Measurements from ENCODE around the gene EDC4.
"Not testable (repeated sequence)": the region's sequence is repeated elsewhere in the genome, so short reads cannot be mapped to it uniquely, and the experiment has no call there.

EDC4 gene, protein sequence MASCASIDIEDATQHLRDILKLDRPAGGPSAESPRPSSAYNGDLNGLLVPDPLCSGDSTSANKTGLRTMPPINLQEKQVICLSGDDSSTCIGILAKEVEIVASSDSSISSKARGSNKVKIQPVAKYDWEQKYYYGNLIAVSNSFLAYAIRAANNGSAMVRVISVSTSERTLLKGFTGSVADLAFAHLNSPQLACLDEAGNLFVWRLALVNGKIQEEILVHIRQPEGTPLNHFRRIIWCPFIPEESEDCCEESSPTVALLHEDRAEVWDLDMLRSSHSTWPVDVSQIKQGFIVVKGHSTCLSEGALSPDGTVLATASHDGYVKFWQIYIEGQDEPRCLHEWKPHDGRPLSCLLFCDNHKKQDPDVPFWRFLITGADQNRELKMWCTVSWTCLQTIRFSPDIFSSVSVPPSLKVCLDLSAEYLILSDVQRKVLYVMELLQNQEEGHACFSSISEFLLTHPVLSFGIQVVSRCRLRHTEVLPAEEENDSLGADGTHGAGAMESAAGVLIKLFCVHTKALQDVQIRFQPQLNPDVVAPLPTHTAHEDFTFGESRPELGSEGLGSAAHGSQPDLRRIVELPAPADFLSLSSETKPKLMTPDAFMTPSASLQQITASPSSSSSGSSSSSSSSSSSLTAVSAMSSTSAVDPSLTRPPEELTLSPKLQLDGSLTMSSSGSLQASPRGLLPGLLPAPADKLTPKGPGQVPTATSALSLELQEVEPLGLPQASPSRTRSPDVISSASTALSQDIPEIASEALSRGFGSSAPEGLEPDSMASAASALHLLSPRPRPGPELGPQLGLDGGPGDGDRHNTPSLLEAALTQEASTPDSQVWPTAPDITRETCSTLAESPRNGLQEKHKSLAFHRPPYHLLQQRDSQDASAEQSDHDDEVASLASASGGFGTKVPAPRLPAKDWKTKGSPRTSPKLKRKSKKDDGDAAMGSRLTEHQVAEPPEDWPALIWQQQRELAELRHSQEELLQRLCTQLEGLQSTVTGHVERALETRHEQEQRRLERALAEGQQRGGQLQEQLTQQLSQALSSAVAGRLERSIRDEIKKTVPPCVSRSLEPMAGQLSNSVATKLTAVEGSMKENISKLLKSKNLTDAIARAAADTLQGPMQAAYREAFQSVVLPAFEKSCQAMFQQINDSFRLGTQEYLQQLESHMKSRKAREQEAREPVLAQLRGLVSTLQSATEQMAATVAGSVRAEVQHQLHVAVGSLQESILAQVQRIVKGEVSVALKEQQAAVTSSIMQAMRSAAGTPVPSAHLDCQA (N-terminal part only)

GRCh38 chr16:67872631-67873434 lies at the start of gene EDC4:
Gene EDC4, plus strand, starts transcription at chr16:67873052. Its CDS starts 210 bp downstream, at chr16:67873262.
- DNase-seq (ENCODE audit: low read depth in 2 of 2, low spot score in 1 of 2): peak; percentile 72 to 80

DNA sequence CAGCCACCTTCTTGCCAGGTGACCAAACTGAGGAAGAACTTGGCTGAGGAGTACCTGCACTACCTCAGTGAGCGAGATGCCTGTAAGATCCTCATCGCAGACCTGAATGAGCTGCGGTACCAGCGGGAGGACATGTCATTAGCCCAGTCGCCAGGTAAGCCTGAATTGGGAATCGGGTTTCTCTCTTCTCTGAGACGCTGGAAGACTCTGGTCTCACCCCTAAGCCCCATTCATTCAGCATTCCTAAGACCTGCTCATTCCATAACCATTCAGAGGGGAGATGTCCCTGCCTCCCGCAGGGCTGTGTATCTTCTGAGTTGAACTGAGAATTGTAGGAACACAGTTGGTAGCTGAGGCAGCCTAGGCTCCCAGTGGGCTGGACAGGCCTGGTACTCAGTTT lies 47.7 kb upstream of the EDC4 start:
- no peak for DNase-seq (ENCODE audit: low read depth in 2 of 2, low spot score in 1 of 2)

GRCh38 chr16:67825906-67826305 lies 46.9 kb upstream of the EDC4 start:
- DNase-seq (ENCODE audit: low read depth in 2 of 2, low spot score in 1 of 2): no peak

DNA sequence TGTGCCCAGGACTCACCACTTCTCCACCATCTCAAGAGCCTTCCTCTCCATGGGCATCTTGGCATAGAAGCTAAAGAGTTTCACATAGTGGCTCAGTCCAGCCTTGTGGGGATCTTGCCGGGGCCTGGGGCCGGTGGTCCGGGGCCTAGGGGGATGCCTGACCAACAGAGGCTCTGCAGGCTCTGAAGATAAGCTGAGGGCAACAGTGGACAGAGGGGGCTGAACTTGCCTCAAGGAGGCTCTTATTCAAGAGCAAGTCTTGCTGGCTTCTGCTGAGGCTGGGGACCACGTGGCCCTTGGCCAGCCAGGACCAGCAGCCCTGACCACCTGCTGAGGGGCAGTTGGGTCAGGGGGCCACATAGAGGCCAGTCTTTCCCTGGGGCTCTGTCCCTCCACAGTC lies 44.2 kb upstream of the EDC4 start:
- no peak for DNase-seq (ENCODE audit: low read depth in 2 of 2, low spot score in 1 of 2)

DNA sequence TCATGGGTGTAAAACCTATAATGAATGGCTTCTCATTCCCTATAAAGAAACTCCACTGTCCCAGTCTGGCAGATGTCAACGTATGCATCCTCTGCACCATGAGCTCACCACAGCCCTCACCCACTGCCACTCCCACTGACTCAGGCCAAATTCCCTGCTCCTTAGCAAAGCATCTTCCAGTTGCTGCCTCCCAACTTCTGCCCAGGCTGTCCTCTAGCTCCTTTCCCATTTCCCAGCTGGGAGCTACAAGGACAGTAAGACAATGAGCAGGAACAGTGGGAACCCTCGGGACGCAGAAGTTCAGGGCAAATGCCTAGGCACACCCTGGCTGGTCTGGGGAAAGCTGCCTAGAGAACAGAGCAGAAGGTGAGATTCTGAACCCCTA lies 39.8 kb upstream of the EDC4 start:
- no peak for DNase-seq (ENCODE audit: low read depth in 2 of 2, low spot score in 1 of 2)

DNA sequence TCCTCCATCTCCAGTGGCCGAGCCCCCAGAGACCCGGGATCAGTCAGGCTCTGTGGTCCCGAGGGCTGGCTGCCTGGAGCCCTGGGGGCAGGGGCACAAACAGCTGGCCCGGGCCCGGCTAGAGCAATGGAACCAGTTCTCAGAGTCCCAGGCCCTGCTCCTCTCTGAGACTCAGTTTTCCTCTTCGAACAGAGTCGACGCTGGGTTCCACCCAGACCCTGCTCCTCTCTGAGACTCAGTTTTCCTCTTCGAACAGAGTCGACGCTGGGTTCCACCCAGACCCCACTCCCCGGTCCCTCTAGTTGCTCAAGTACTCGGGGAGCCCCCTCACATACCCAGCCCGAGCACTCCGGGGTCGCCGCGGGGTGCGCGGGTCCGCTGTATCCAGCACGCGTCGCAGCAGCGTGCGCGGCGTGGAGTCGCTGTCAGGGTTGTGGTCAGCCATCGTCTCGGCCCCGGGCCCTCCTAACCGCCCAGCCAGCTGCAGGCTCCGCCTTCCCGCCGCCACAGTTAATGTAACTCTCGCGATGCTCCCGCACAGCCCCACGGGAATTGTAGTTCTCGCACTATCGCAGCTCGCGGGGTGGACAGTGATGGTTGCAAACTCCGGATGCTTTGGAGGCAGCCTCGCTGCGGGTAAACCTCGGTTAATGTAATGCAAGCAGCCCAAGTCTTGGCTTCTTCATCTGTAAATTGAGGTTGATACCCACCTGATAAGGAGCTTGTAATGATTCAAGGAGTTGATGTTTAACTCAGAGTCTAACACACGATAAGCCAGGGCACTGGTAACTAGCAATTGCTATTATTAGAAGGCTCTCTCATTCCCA lies 39.2 kb upstream of the EDC4 start:
- peak; percentile 79 to 80 for DNase-seq (ENCODE audit: low read depth in 2 of 2, low spot score in 1 of 2)

- no peak for DNase-seq (ENCODE audit: low read depth in 2 of 2, low spot score in 1 of 2)
Observed at GRCh38 chr16:67834242-67834614, 38.6 kb upstream of the EDC4 start.

- DNase-seq (ENCODE audit: low read depth in 2 of 2, low spot score in 1 of 2): not testable (repeated sequence)
Observed at GRCh38 chr16:67837190-67837589, 35.7 kb upstream of the EDC4 start.

GRCh38 chr16:67837811-67838210 lies 35.0 kb upstream of the EDC4 start:
- DNase-seq (ENCODE audit: low read depth in 2 of 2, low spot score in 1 of 2): no peak

GRCh38 chr16:67841198-67841815 lies 31.5 kb upstream of the EDC4 start:
- DNase-seq (ENCODE audit: low read depth in 2 of 2, low spot score in 1 of 2): no peak

DNA sequence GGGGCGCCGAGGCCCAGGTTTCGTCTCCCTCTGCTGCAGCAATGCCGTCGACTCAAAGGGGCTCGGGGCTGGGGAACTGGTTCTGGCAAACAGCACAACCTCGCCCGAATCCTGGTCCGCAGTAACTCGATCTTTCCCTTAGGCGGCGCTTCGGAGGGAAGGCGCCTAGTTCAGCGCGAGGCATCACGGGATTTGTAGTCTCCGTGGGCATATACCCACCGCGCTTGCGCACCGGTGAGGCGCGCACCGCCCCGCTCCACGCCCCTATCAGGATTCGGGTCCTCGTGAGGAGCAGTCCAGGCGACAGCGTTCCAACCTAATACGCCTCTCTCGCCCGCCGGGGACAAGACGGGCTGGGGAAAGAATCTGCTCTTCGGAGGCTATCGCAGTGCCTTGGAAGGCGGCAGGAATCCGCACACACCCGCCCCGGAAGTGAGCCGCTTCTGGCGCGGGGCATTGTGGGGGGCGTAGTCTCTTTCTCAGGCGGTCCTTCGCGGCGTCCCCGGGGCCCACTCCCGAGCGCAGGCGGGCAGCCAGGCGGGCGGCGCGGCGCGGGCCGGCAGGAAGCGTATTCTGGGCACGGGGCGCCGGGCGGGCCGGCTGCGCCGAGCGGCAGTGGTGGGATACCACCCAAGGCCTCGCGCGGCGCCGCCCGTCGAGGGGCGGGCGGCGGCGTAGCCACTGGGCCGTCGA lies 30.9 kb upstream of the EDC4 start, which contains the start of gene THAP11:
Gene THAP11 (plus strand): TSS at position 505 of the 693 bp plus-strand sequence. CDS start 235 bp downstream, outside the sequence.
- peak; percentile 86 to 88 for DNase-seq (ENCODE audit: low read depth in 2 of 2, low spot score in 1 of 2)

GRCh38 chr16:67842509-67843342 lies 30.1 kb upstream of the EDC4 start:
- DNase-seq (ENCODE audit: low read depth in 2 of 2, low spot score in 1 of 2): peak; percentile 31 to 32

- no peak for DNase-seq (ENCODE audit: low read depth in 2 of 2, low spot score in 1 of 2)
Observed at GRCh38 chr16:67843343-67843765, 29.5 kb upstream of the EDC4 start.

- DNase-seq (ENCODE audit: low read depth in 2 of 2, low spot score in 1 of 2): no peak
Observed at GRCh38 chr16:67844497-67844896, 28.4 kb upstream of the EDC4 start.

GRCh38 chr16:67845291-67846062 lies 27.4 kb upstream of the EDC4 start:
- DNase-seq (ENCODE audit: low read depth in 2 of 2, low spot score in 1 of 2): no peak

GRCh38 chr16:67846063-67846319 lies 26.9 kb upstream of the EDC4 start:
- DNase-seq (ENCODE audit: low read depth in 2 of 2, low spot score in 1 of 2): no peak

All from stimulated activated CD8-positive, alpha-beta memory T cell treated with anti-CD3 and anti-CD28 coated beads, Interleukin-4, amount 100 ng/mL, for 1 hour (primary cell).